Measurements from ENCODE around the gene SORCS2.

- TF ChIP-seq CTCF (conservative IDR thresholded peaks at IDR 0.05; ENCODE audit: low read depth, low read length) (no peak), EZH2 (IDR thresholded peaks at IDR 0.05; ENCODE audit: borderline replicate concordance, low read depth, low read length, poor library complexity, severe bottlenecking) (no peak)
Measured at GRCh38 chr4:7591409-7592053, 399.2 kb downstream of the SORCS2 start.

Measured in A673 (cell line).